Stimulated activated CD4-positive, alpha-beta T cell treated with anti-CD3 and anti-CD28 coated beads, Interleukin-2, amount 100 ng/mL, for 4 hours (primary cell): ENCODE results near the gene TNFRSF19.
"Not testable (repeated sequence)": the region's sequence is repeated elsewhere in the genome, so short reads cannot be mapped to it uniquely, and the experiment has no call there.

Experiments
- DNase-seq: peaks from one replicate; pipeline ENCODE4 v3.0.0-alpha.2; 2020; ENCODE audit warnings: low read depth

The TNFRSF19 gene

GRCh38 chr13:23570099-23570920 is at the start of gene TNFRSF19:
TSS of gene TNFRSF19 (plus strand) at chr13:23570412. CDS start at chr13:23590184, 19,772 bp downstream.
- DNase-seq, result no peak

GRCh38 chr13:23529926-23530325 is 40.3 kb upstream of the TNFRSF19 start:
- DNase-seq, result not testable (repeated sequence)

GRCh38 chr13:23531446-23531845 is 38.8 kb upstream of the TNFRSF19 start:
- no peak for DNase-seq

- no peak for DNase-seq
Measured at GRCh38 chr13:23534090-23534489, 36.1 kb upstream of the TNFRSF19 start.

- no peak for DNase-seq
Measured at GRCh38 chr13:23541221-23541824, 28.9 kb upstream of the TNFRSF19 start.

- DNase-seq, result no peak
Measured at GRCh38 chr13:23544668-23545067, 25.5 kb upstream of the TNFRSF19 start.

- no peak for DNase-seq
Measured at GRCh38 chr13:23547000-23547590, 23.1 kb upstream of the TNFRSF19 start.

GRCh38 chr13:23549724-23550123 is 20.5 kb upstream of the TNFRSF19 start:
- no peak for DNase-seq

GRCh38 chr13:23550163-23550562 is 20.0 kb upstream of the TNFRSF19 start:
- no peak for DNase-seq

- no peak for DNase-seq
Measured at GRCh38 chr13:23551213-23552008, 18.8 kb upstream of the TNFRSF19 start.

GRCh38 chr13:23552171-23552570 is 18.0 kb upstream of the TNFRSF19 start:
- DNase-seq, result no peak

- no peak for DNase-seq
Measured at GRCh38 chr13:23552661-23553060, 17.6 kb upstream of the TNFRSF19 start.

- no peak for DNase-seq
Measured at GRCh38 chr13:23554000-23554399, 16.2 kb upstream of the TNFRSF19 start.

- no peak for DNase-seq
Measured at GRCh38 chr13:23557043-23557442, 13.2 kb upstream of the TNFRSF19 start.

- DNase-seq, result no peak
Measured at GRCh38 chr13:23557733-23558132, 12.5 kb upstream of the TNFRSF19 start.

GRCh38 chr13:23558675-23559536 is 11.3 kb upstream of the TNFRSF19 start:
- DNase-seq, result no peak

- DNase-seq, result no peak
Measured at GRCh38 chr13:23560571-23561089, 9.6 kb upstream of the TNFRSF19 start.

GRCh38 chr13:23561261-23561660 is 9.0 kb upstream of the TNFRSF19 start:
- no peak for DNase-seq

GRCh38 chr13:23563085-23563845 is 6.9 kb upstream of the TNFRSF19 start:
- DNase-seq, result no peak

- DNase-seq, result no peak
Measured at GRCh38 chr13:23567906-23568460, 2.2 kb upstream of the TNFRSF19 start.
